CD14-positive monocyte (primary cell): ENCODE data around the gene NKX6-2. TPM values are rescaled to one million over a fixed set of nuclear protein-coding genes. Genes with fewer than 3 reads are reported as not detected.

Source experiments
- DNase-seq, 3 donors: peaks; one replicate each; pipeline ENCODE4 v3.0.0-alpha.2; 2011 to 2022
- H2AFZ ChIP-seq: 2 replicates; pipeline ENCODE4 v1.6.0; 2012; ENCODE audit warnings: mild to moderate bottlenecking, low read depth, low read length, inconsistent platforms; ENCODE audit not compliant: insufficient read depth, poor library complexity, severe bottlenecking
- H3K27ac ChIP-seq, 2 donors: 1 replicate in 1 of 2; 2 replicates in 1 of 2; pipeline ENCODE4 v1.5.1; 2012 to 2013; ENCODE audit warnings: low read length in 2 of 2, control low read depth in 1 of 2, inconsistent platforms in 1 of 2, low read depth in 1 of 2, mild to moderate bottlenecking in 1 of 2
- H3K27me3 ChIP-seq, 2 donors: one replicate each; pipeline versions ENCODE4 v1.6.0 to v1.6.1; 2011 to 2013; ENCODE audit warnings: low read length in 2 of 2; ENCODE audit not compliant: control insufficient read depth in 2 of 2, insufficient read depth in 2 of 2
- H3K36me3 ChIP-seq, 2 donors: replicated peaks in 1 of 2; 1 replicate in 1 of 2; 2 replicates in 1 of 2; pipeline versions ENCODE4 v1.5.1 to v1.6.1; 2012 to 2013; ENCODE audit warnings: low read length in 2 of 2, control low read depth in 1 of 2, inconsistent platforms in 1 of 2, mild to moderate bottlenecking in 1 of 2; ENCODE audit not compliant: insufficient read depth in 2 of 2, control insufficient read depth in 1 of 2
- H3K4me1 ChIP-seq, 2 donors: 1 replicate in 1 of 2; 2 replicates in 1 of 2; pipeline versions ENCODE4 v1.5.1 to v1.6.1; 2012 to 2013; ENCODE audit warnings: low read length in 2 of 2, control low read depth in 1 of 2, inconsistent platforms in 1 of 2, mild to moderate bottlenecking in 1 of 2, moderate library complexity in 1 of 2; ENCODE audit not compliant: insufficient read depth in 2 of 2, control insufficient read depth in 1 of 2
- H3K4me2 ChIP-seq: replicated peaks from 2 replicates; pipeline ENCODE3; 2012; ENCODE audit warnings: low read length, moderate library complexity, mild to moderate bottlenecking; ENCODE audit not compliant: poor library complexity, severe bottlenecking; ENCODE audit errors: extremely low read depth
- H3K4me3 ChIP-seq, 3 experiments: fragments of 200-600 bp in 1 of 3; sonication (generic) in 1 of 3; replicated peaks in 1 of 3; 1 replicate in 2 of 3; 2 replicates in 1 of 3; pipeline ENCODE4 v1.5.1; 2011 to 2013; ENCODE audit warnings: low read length in 3 of 3, mild to moderate bottlenecking in 3 of 3, control low read depth in 2 of 3, low read depth in 2 of 3, inconsistent platforms in 1 of 3, moderate library complexity in 1 of 3
- H3K79me2 ChIP-seq: 2 replicates; pipeline ENCODE4 v1.6.0; 2012; ENCODE audit warnings: mild to moderate bottlenecking, control low read depth, inconsistent platforms, low read length, moderate library complexity; ENCODE audit not compliant: insufficient read depth
- H3K9ac ChIP-seq: 2 replicates; pipeline ENCODE4 v1.6.0; 2017; ENCODE audit warnings: low read length, mild to moderate bottlenecking; ENCODE audit not compliant: insufficient read depth, poor library complexity, severe bottlenecking
- H3K9me3 ChIP-seq, 2 donors: replicated peaks in 1 of 2; 1 replicate in 1 of 2; 2 replicates in 1 of 2; pipeline versions ENCODE4 v1.5.1 to v1.6.1; 2012 to 2013; ENCODE audit warnings: low read length in 2 of 2, control low read depth in 1 of 2; ENCODE audit not compliant: control insufficient read depth in 1 of 2, insufficient read depth in 1 of 2
- H4K20me1 ChIP-seq: 2 replicates; pipeline ENCODE4 v1.6.0; 2012; ENCODE audit warnings: mild to moderate bottlenecking, low read length, control low read depth, moderate library complexity; ENCODE audit not compliant: insufficient read depth
- H3K27ac Mint-ChIP-seq, 7 donors: one replicate each; pipeline ENCODE4 v1.8.0; 2020; ENCODE audit warnings: mild to moderate bottlenecking in 7 of 7, mixed read lengths in 7 of 7, moderate library complexity in 6 of 7, inconsistent platforms in 2 of 7
- H3K27me3 Mint-ChIP-seq, 3 donors: one replicate each; pipeline ENCODE4 v1.8.0; 2021 to 2022; ENCODE audit warnings: low read depth in 3 of 3, mild to moderate bottlenecking in 3 of 3, mixed read lengths in 3 of 3, moderate library complexity in 3 of 3, inconsistent platforms in 1 of 3
- H3K36me3 Mint-ChIP-seq, 2 donors: one replicate each; pipeline ENCODE4 v1.8.0; 2020; ENCODE audit warnings: mixed read lengths in 2 of 2, inconsistent platforms in 1 of 2, mild to moderate bottlenecking in 1 of 2
- H3K4me1 Mint-ChIP-seq: one replicate; pipeline ENCODE4 v1.8.0; 2020; ENCODE audit warnings: mild to moderate bottlenecking, mixed read lengths
- H3K4me3 Mint-ChIP-seq, 2 donors: one replicate each; pipeline ENCODE4 v1.8.0; 2020; ENCODE audit warnings: mild to moderate bottlenecking in 2 of 2, mixed read lengths in 2 of 2, moderate library complexity in 1 of 2
- H3K9me3 Mint-ChIP-seq, 7 donors: one replicate each; pipeline ENCODE4 v1.8.0; 2020 to 2022; ENCODE audit warnings: mixed read lengths in 7 of 7, mild to moderate bottlenecking in 6 of 7, moderate library complexity in 6 of 7, inconsistent platforms in 2 of 7
- WGBS: methylation state at CpG from one replicate; pipeline ENCODE4 v1.1.5; 2013; ENCODE audit warnings: missing lambda C conversion rate; ENCODE audit not compliant: insufficient coverage; 5-methylcytosine and 5-hydroxymethylcytosine counted together
- intact Hi-C, 2 donors: fragments of 100-400 bp; cut with micrococcal nuclease; formaldehyde crosslinking; loops; one replicate each; pipeline versions ENCODE4 v1.15.0 to v1.15.1; 2023
- polyA plus RNA-seq, 3 donors: library from polyadenylated mRNA; depleted of rRNA in 1 of 3; unstranded in 2 of 3; stranded (reverse) in 1 of 3; fragments of 300-500 nt in 2 of 3; fragments of >200 nt in 1 of 3; fragmentation: Illumina TruSeq in 2 of 3; gene quantifications; 1 replicate in 2 of 3; 2 replicates in 1 of 3; pipeline ENCODE4 v1.2.3, GENCODE V29; 2012 to 2021
- TF ChIP-seq, protein P1 (sequence below): fragments of 200-600 bp; IDR thresholded peaks from one replicate; pipeline ENCODE4 v1.8.0; 2022; ENCODE audit warnings: antibody characterized with exemption, mild to moderate bottlenecking

Gene NKX6-2
- polyA plus RNA-seq, 3 donors: not detected

DNA sequence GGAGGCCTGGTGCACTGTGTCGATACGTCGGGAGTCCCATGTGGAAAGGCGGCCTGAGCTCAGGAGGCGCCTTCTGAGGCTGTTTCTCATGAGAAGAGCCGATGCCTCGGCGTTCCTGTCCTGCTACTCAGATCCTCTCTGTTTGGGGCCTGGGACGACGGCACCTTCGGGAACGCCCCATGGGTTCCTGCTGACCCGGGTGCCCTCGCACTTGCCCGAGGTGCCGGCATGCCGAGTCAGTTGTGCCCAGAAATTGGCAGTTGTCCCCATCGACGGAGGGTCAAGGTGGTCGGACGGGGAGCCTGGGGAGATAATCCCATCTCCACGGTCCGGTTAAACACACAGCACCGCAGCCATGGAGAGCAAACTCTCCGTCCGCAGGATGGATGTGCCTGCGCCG is 33.0 kb downstream of the NKX6-2 start:
- no peak overlapping the region for H3K4me3 Mint-ChIP-seq
- H3K9me3 ChIP-seq: peaks cover 9 to 12% of the 10 kb centered on the region in 2 donors
- peaks cover 0 to 4% (median 0%) of the 10 kb centered on the region in 3 donors for H3K27me3 Mint-ChIP-seq
- TF ChIP-seq, protein P1, sequence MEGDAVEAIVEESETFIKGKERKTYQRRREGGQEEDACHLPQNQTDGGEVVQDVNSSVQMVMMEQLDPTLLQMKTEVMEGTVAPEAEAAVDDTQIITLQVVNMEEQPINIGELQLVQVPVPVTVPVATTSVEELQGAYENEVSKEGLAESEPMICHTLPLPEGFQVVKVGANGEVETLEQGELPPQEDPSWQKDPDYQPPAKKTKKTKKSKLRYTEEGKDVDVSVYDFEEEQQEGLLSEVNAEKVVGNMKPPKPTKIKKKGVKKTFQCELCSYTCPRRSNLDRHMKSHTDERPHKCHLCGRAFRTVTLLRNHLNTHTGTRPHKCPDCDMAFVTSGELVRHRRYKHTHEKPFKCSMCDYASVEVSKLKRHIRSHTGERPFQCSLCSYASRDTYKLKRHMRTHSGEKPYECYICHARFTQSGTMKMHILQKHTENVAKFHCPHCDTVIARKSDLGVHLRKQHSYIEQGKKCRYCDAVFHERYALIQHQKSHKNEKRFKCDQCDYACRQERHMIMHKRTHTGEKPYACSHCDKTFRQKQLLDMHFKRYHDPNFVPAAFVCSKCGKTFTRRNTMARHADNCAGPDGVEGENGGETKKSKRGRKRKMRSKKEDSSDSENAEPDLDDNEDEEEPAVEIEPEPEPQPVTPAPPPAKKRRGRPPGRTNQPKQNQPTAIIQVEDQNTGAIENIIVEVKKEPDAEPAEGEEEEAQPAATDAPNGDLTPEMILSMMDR: no peak
- no peak overlapping the region for H3K4me2 ChIP-seq
- no peak for DNase-seq
- H3K79me2 ChIP-seq: no peaks in the 10 kb centered on the region
- H3K36me3 Mint-ChIP-seq: peaks cover 67 to 94% of the 10 kb centered on the region in 2 donors
- H3K9me3 Mint-ChIP-seq: peaks cover 5 to 33% (median 12%) of the 10 kb centered on the region in 7 donors
- no peak overlapping the region for H3K27ac ChIP-seq
- no peak overlapping the region for H3K9ac ChIP-seq
- no peaks in the 10 kb centered on the region for H3K27me3 ChIP-seq
- no peaks in the 10 kb centered on the region for H3K4me1 Mint-ChIP-seq
- H4K20me1 ChIP-seq: no peaks in the 10 kb centered on the region
- no peaks in the 10 kb centered on the region for H3K4me1 ChIP-seq
- intact Hi-C loops: no loop called here
- H3K4me3 ChIP-seq: no peak overlapping the region
- peak overlapping the region in 1 of 7 donors; percentile 68 for H3K27ac Mint-ChIP-seq
- H3K36me3 ChIP-seq: peaks cover 60 to 74% of the 10 kb centered on the region in 2 donors
- no peak overlapping the region for H2AFZ ChIP-seq
- 98% methylated on average over 28 of the region's 28 CpGs for WGBS

DNA sequence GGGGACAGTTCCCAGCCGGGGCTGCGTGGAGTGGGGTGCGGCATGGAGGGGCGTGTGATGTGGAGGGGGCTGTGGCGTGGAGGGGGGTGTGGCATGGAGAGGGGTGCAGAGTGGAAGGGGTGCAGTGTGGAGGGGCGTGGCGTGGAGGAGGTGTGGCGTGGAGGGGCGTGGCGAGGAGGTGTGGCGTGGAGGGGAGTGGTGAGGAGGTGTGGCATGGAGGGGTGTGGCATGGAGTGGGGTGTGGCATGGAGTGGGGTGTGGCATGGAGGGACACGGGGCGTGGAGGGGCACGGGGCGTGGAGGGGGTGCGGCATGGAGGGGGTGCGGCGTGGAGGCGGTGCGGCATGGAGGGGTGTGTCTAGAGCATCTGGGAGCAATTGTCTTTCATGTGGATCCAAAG is 33.6 kb downstream of the NKX6-2 start:
- H3K4me1 Mint-ChIP-seq: no peaks in the 10 kb centered on the region
- H3K27ac Mint-ChIP-seq: peak overlapping the region in 1 of 7 donors; percentile 39
- over 99% methylated on average over 12 of the region's 20 CpGs for WGBS
- no peak overlapping the region for H3K4me2 ChIP-seq
- H4K20me1 ChIP-seq: no peaks in the 10 kb centered on the region
- no peaks in the 10 kb centered on the region for H3K79me2 ChIP-seq
- intact Hi-C loops: no loop called here
- H3K4me1 ChIP-seq: no peaks in the 10 kb centered on the region
- TF ChIP-seq, protein P1: no peak
- H3K36me3 ChIP-seq: peaks cover 58 to 71% of the 10 kb centered on the region in 2 donors
- H3K9me3 Mint-ChIP-seq: peaks cover 5 to 31% (median 12%) of the 10 kb centered on the region in 7 donors
- H3K27ac ChIP-seq: no peak overlapping the region
- H3K4me3 Mint-ChIP-seq: no peak overlapping the region
- no peaks in the 10 kb centered on the region for H3K27me3 ChIP-seq
- no peak overlapping the region for H3K4me3 ChIP-seq
- H3K27me3 Mint-ChIP-seq: peaks cover 0 to 4% (median 0%) of the 10 kb centered on the region in 3 donors
- no peak for DNase-seq
- no peak overlapping the region for H3K9ac ChIP-seq
- H3K9me3 ChIP-seq: peaks cover 9 to 12% of the 10 kb centered on the region in 2 donors
- H2AFZ ChIP-seq: no peak overlapping the region
- peaks cover 66 to 92% of the 10 kb centered on the region in 2 donors for H3K36me3 Mint-ChIP-seq
